Body of pancreas (tissue), 4 donors: ENCODE results near the gene DOCK4.

Experiments used
- POLR2A ChIP-seq, 3 donors: fragments of 450-650 bp; IDR thresholded peaks; one replicate each; pipeline ENCODE4 v1.6.1; 2016; ENCODE audit warnings: antibody characterized with exemption in 3 of 3, mild to moderate bottlenecking in 2 of 3
- TF ChIP-seq, protein P1 (sequence below), 7 experiments: fragments of 450-650 bp in 4 of 7; fragments of 200-600 bp in 3 of 7; sonication (generic) in 3 of 7; IDR thresholded peaks; one replicate each; pipeline ENCODE4 v1.5.1; 2016 to 2019; ENCODE audit warnings: antibody characterized with exemption in 7 of 7

GRCh38 chr7:112010109-112010508 is 196.1 kb downstream of the DOCK4 start:
- TF ChIP-seq, protein P1, sequence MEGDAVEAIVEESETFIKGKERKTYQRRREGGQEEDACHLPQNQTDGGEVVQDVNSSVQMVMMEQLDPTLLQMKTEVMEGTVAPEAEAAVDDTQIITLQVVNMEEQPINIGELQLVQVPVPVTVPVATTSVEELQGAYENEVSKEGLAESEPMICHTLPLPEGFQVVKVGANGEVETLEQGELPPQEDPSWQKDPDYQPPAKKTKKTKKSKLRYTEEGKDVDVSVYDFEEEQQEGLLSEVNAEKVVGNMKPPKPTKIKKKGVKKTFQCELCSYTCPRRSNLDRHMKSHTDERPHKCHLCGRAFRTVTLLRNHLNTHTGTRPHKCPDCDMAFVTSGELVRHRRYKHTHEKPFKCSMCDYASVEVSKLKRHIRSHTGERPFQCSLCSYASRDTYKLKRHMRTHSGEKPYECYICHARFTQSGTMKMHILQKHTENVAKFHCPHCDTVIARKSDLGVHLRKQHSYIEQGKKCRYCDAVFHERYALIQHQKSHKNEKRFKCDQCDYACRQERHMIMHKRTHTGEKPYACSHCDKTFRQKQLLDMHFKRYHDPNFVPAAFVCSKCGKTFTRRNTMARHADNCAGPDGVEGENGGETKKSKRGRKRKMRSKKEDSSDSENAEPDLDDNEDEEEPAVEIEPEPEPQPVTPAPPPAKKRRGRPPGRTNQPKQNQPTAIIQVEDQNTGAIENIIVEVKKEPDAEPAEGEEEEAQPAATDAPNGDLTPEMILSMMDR (IDR thresholded peaks at IDR 0.05), result no peak
- TF ChIP-seq POLR2A (IDR thresholded peaks at IDR 0.05), result no peak
